Measurements from ENCODE around the gene NCLN.

DNA sequence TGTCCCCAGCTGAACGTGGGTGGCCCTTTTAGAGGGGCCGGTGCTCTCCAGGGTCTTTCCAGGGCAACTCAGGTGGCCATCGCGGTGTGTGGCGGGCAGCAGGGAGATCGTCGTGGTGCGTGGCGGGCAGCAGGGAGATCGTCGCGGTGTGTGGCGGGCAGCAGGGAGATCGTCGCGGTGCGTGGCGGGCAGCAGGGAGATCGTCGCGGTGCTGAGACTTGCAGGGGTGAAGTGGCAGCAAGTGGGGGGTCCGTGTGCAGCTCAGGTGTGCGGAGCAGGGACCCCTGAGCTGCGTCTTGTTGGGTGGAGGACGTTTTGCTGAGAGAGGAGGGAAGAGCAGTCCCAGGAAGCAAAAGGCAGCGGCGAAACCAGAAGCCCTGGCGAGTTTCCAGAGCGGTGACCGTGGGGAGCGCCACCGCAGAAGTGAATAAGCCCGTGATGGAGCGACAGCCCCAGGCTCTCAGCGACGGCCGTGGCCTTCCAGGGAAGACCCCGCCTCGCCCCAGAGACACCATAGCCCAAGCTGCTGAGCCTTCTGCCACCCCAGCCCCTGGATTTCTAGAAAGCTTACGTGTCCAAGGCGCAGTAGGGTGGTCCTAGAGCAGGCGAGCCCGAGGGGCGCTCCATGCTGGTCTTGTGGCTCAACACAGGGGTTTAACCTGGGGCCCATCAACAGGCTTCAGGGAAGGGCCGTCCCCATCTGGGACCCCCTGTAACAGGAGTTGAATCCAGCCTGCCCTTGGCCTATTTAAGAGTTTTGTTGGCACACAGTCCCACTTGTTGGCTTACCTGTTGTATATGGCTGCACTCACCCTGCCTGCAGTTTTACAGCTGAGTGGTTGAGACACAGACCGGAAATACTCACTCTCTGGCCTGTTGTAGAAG is 5.4 kb downstream of the NCLN start:
- no peak for TF ChIP-seq CTCF (conservative IDR thresholded peaks at IDR 0.05 in 1 of 2, IDR thresholded peaks at IDR 0.05 in 1 of 2; ENCODE audit: low read depth in 1 of 2, low read length in 2 of 2)
- TF ChIP-seq EZH2 (IDR thresholded peaks at IDR 0.05; ENCODE audit: low read length, missing control alignments) = no peak
